GM21786 (cell line): ENCODE measurements around the gene ADGRG3.
"Not testable (repeated sequence)": the region's sequence is repeated elsewhere in the genome, so short reads cannot be mapped to it uniquely, and the experiment has no call there.

Experiments used
- ATAC-seq: cut with Tn5 transposase; IDR thresholded peaks from one replicate; pipeline ENCODE4 v1.9.1; 2021; ENCODE audit not compliant: unreplicated experiment

The ADGRG3 gene

DNA sequence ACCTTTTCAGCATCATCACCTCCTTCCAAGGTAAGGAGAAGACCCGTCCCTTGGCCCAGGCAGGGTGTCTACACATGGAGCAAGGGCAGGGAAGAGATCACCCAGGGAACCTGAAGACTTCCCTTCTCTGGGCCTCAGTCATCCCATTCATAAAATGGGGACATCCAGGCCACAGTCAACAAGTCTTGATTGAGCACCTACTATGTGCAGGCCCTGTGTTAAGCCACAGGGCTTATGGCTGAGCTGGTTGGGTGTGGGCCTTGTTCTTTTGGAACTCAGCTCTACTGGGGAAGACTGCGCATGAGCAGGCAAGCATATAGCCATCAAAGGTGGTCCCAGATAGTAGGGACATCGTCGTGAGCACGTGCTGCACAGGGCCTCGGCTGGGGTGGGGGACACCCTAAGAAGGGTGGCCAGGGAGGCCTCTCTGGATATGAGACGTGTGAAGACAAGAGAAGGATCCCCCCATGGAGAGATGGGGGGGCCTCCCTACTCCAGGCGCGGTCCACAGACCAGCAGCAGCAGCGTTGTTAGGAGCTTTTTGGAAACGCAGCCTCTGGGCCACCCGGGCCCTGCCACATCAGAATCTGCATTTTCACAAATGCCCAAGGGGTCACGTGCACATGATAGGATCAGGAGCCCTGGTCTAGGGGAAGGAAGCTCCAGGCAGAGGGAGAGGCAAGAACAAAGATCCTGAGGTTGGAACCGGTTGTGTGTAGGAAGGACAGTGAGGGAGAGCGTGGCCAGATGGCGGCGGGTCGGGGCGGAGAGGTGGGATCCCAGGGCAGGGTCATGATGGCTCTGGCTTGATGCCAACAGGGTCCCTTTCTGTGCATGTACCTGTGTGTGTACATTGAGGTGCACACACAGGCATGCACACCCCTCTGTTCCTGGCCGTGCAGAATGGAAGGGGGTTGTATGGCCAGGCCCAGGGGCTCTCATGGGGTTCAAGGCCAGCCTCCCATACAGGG lies 5.9 kb upstream of the ADGRG3 start:
- no peak for ATAC-seq

DNA sequence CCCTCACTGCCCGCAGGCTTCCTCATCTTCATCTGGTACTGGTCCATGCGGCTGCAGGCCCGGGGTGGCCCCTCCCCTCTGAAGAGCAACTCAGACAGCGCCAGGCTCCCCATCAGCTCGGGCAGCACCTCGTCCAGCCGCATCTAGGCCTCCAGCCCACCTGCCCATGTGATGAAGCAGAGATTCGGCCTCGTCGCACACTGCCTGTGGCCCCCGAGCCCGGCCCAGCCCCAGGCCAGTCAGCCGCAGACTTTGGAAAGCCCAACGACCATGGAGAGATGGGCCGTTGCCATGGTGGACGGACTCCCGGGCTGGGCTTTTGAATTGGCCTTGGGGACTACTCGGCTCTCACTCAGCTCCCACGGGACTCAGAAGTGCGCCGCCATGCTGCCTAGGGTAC lies 4.7 kb upstream of the ADGRG3 start:
- ATAC-seq, result no peak

DNA sequence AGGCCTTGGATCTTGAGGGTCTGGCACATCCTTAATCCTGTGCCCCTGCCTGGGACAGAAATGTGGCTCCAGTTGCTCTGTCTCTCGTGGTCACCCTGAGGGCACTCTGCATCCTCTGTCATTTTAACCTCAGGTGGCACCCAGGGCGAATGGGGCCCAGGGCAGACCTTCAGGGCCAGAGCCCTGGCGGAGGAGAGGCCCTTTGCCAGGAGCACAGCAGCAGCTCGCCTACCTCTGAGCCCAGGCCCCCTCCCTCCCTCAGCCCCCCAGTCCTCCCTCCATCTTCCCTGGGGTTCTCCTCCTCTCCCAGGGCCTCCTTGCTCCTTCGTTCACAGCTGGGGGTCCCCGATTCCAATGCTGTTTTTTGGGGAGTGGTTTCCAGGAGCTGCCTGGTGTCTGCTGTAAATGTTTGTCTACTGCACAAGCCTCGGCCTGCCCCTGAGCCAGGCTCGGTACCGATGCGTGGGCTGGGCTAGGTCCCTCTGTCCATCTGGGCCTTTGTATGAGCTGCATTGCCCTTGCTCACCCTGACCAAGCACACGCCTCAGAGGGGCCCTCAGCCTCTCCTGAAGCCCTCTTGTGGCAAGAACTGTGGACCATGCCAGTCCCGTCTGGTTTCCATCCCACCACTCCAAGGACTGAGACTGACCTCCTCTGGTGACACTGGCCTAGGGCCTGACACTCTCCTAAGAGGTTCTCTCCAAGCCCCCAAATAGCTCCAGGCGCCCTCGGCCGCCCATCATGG lies 4.0 kb upstream of the ADGRG3 start:
- no peak for ATAC-seq

DNA sequence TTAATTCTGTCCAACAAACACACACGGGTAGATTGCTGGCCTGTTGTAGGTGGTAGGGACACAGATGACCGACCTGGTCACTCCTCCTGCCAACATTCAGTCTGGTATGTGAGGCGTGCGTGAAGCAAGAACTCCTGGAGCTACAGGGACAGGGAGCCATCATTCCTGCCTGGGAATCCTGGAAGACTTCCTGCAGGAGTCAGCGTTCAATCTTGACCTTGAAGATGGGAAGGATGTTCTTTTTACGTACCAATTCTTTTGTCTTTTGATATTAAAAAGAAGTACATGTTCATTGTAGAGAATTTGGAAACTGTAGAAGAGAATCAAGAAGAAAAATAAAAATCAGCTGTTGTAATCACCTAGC lies 3.5 kb upstream of the ADGRG3 start:
- ATAC-seq, result no peak

DNA sequence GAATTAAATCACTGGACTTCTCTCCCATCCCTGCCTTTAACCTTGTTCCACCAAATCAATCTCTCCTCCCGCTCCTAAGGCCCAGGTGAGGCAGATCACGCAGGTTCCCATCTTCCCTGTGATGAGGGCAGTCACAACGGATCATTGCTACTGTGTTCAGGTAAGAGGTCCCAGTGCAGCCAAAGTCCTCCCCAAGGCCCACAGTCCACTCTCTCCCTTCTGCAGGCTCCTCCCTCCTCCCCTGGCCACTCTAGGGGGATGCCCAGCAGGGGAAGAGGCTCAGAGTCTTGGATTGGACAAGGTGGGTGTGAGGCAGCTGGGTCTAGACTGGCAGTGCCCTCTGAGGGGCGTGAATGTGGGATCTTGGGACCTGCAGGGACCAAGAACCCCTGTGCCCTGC lies 2.6 kb upstream of the ADGRG3 start:
- ATAC-seq, result no peak

DNA sequence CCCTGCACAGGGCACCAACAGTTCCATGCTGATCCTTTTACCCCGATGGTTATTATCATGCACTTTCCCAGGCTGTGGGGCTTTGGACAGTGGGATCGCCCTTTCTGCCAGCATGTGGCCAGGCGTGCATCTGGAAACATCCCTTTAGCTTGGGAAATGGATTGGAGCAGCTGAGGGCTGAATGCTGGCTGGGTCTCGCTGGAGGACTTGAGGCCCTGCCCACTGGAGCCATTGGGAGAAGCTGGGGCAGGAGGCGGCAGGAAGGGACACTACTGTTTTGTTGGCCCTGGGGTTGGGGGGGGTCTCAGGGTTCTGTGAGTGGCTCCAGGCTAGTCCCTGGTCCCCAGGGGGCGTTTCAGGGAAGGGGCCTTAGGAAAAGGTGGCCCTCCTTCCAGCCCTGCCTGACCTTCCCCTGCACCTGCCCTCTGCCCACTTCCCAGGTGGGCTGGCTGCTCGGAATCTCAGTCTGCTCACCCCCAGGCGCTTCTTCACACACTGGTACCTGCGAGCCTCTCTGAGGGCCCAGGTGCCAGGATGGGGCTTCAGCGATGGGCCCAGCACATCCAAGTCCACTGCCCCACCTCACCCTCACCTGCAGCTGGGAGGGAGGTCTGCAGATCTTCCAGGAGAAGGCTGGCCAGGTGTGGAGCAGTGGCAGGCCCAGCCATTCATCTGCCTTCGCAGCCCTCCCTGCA lies 1.6 kb upstream of the ADGRG3 start:
- no peak for ATAC-seq

DNA sequence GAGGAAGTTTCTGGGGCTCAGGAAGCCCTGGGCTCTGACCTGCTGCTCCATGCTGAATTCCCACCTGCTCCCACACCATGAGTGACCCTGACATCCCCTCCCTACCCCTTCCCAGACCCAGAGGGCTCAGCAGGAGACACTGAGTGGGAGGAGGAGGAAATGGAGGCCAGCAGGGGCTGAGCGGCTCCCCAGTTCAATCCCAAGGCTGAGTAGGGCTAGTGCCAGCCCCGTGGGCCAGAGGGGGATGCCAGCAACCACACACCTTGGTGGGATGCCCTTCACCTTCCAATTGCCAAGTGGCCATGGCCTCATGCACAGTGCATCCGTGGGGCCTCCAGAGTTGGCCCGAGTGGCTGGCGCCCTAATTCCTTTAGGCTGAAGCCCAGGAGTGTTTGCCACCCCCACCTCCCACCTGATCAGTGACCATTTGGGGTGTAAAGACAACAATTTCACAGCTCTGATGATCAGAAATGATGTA lies 1.0 kb upstream of the ADGRG3 start:
- ATAC-seq, result no peak

DNA sequence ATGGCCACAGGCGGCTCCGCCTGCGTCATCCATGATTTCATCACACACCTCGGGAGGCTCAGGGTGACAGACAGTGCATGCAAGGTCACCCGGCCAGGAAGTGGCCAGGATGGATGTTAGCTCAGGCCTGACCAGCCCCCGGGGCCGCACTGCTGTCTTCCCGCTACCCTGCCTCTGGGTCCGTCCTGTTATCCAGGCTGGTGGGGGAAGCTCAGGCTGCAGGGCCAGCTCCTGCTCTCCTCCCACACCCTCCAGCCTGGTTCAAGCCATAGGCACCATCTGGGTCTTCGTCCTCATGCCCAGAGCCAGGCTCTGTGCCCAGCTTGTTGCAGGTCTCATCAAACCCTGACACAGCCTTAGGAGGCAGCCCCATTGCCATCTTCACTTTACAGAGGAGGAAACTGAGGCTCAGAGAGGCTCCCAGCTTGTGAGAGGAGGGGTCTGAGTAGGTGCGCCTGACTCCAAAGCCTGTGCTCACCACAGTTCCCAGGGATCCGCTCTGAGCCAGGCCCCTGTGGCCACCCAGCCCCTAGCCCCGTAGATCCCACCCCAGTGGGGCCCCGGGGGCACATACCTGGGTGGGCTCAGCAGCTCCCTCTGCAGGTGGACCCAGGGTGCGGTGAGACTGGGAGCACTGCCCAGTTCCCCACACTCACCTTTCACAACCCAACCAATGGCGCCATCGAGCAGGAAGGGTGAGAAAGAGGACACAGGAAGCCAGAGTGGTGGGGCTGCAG lies 412 bp upstream of the ADGRG3 start:
- no peak for ATAC-seq

DNA sequence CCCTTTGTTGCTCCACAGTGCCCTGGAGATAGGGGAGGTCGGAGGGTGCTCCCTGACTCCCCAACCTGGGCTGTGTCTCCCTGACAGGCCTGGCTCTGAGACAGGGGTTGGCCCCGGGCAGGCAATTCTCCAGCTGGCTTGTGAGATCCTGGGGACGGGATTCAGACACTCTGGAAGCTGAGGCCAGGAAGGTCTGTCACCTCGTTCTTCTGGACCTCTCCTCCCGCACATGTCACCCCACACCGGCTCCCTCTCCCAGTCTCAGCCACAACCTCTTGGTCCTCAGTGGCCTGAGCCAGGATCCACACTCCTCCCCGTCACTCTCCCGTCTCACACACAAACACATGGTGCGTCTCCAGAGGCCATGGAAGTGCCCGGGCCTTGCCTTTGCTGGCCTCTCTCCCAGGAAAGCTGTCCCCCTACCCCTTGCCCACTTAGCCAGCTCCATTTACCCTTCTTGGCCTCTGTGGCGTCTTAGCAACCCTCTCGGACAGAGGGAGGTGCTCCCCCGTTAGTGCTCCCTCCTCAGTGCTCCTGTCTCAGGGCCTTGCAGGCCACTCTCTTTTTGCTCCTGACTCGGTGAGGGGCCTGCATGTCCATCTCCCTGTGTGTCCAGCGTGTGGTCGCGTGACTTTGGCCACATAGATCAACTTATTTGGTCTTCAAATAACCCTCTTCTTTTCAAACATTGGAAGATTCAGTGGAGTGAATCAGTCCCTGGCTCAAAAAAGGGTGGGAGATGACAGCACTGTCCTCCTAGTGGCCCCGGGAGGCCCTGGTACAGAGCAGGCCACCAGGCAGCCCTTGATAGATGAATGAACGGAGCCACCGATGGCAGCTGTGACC lies 747 bp downstream of the ADGRG3 start:
- ATAC-seq, result no peak

DNA sequence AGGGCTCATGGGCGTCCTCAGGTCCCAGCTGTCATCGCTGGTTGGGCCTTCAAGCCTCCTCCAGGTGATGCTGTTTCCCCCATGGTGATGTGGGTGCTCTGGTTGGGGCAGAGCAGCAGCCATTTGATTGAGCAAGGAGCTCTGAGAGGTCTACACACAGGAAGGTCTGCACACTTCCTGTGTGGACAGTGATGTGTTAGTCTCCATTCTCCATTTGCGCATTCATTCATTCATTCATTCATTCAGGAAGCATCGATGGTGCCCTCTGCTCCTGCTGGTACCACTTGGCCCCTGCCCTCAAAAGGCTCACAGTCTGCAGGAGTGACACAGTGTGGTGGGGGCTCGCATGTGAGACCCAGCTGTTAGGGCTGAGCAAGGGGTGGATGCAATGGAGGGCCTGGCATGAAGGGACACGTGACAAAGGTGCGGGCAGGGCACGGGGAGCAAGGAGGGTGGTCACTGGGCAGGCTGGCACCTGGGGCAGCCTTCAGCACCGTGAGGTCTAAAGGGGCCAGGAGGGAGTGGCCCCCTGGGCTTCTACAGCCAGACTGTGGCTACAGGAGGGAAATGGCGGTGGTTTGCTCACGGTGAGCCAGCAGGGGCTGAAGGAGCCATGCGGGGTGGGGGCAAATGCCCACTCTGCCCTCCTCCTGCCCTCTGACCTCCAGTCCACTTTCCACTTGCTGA lies 1.5 kb downstream of the ADGRG3 start:
- ATAC-seq, result no peak

DNA sequence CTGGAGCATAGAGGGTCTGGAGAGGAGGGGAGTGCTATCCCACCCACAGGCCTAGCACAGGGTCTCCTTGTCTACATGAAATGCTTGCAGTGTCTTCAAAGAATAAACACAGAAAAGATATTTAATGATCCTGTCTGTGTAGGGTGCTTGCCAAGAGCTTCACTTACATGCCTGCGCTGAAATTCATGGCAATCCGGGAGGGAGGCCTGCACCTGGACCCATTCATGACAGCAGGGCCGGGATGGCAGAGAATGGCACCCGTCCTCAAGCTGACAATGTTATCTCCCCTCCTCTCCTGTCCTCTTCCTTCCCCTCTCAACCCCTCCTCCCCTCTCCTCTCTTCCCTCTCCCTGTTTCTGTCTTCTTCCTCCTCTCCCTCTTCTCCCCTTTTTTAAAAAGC lies 2.1 kb downstream of the ADGRG3 start:
- ATAC-seq, result no peak

DNA sequence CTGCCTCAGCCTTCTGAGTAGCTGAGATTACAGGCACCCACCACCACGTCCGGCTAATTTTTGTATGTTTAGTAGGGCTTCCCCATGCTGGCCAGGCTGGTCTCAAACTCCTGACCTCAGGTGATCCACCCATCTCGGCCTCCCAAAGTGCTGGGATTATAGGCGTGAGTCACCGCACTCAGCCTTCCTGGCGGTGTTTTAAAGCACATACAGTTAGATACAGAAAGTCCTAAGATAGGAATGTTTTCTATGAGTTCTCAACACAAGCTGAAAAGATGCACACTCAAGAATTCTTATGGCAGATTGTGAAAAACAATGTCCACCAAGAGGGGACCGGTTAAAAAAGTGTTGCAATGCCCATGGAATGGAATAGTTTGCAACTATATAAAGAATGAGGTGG lies 3.3 kb downstream of the ADGRG3 start:
- not testable (repeated sequence) for ATAC-seq

DNA sequence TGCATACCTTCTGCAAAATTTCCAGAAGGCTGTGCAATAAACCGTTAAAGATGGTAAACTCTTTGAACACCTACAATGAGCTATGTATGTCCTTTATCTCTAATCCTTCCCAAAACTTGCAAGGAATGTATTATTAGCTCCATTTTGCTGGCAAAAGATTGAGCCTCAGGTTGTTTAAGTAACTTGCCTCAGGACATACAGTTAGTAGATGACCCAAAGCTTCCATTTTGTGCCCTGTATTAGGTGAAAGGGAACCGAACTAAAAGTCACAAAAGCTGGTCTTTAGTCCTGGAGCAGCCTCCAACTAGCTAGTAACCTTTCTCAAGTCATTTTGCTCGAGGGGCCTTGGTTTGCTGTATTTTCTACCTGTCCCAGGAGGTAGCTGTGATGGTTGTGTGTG lies 4.3 kb downstream of the ADGRG3 start:
- no peak for ATAC-seq

DNA sequence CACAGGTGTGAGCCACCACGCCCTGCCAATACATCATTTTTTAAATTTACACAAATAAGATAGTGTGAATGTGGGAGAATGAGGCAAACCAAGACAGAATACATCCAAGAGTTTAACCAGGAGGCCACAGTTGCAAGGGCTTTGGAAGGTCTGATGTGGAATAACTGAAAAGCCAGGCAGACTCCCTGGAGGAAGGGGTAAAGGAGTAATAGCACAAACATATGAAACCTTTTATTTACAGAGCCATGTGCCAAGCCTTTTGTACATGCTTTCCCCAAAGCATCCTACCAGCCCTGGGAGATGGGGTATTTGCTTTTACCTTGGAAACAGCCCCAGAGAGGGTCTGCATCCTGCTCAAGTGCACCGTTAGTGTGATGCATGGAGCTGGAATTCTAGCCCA lies 4.7 kb downstream of the ADGRG3 start:
- no peak for ATAC-seq

DNA sequence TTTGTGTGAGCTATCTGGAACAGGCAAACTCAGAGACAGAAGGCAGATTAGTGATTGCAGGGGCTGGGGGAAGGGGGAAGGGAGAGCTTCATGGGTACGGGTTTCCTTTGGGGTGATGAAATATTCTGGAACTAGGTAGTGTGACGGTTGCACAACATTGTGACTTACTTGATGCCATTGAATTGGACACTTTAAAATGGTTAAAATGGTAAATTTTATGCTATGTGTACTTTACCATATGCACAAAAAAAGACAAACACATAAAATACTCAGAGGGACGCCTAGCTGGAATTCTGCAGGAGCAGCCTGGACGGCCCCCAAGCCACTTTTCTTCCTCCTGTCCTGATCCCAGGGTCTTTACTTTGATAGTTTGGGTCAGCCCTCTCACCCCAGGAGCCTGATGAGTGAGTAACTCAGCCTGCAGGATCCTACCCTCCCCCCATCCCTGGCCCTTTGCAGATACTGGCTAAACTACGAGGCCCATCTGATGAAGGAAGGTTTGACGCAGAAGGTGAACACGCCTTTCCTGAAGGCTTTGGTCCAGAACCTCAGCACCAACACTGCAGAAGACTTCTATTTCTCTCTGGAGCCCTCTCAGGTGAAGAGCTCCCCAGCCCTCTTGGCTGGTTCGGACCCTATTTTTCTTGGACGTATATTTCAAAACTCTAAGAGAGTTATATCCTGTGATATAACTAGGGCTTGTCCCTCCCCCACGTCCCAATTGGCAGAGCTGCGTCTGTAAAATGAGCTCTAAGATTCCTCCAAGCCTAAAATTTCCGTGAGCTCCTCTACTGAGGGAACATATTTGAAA lies 7.8 kb downstream of the ADGRG3 start:
- no peak for ATAC-seq

DNA sequence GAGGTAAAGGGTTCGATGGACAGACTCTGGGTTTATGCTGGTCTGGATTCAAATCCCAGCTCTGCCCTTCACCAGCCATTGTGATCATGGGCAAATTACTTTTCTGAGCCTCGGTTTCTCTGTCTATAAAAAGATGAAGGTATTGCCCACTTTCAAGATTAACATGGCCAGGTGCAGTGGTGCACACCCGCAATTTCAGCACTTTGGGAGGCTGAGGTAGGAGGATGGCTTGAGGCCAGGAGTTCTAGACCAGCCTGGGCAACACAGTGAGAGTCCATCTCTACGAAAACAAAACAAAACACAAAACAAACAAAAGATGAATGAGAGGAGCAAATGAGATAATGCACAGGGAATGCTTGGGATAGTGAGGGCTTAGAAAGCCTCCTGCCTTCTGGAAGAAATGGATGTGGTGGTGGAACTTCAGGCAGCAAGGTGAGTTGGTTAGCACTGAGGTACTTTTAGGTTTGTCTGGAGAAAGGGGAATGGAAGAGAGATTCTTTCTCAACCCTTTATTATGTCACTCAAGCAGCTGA lies 8.5 kb downstream of the ADGRG3 start:
- no peak for ATAC-seq

DNA sequence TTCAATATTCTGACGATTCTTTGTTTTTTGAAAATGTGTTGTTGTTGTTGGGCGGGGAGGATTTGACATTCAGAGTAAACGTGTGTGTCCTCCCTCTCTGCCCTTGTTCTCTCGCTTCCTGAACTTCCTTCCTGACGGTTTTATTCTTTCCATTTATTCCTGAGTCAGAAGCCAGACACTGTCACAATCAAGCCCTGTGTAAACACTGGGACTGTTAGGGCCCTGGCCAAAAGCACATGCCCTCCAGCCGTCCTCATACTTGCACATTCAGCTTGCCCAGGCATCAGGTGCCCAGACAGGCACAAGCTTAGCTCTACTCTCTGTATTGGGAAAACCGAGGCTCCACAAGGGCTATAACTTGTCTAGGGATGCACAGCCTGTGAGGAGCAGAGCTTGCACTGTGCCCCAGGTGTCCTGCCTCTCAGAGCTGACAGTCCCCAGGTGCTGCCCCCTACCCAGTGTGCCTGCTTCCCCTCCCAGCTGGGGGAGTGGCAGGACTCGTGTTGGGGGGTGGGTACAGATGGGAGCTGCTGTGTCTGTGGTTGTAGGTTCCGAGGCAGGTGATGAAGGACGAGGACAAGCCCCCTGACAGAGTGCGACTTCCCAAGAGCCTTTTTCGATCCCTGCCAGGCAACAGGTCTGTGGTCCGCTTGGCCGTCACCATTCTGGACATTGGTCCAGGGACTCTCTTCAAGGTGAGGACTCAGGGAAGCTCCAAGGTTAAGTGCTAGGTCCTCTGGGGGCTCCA lies 9.7 kb downstream of the ADGRG3 start:
- no peak for ATAC-seq

DNA sequence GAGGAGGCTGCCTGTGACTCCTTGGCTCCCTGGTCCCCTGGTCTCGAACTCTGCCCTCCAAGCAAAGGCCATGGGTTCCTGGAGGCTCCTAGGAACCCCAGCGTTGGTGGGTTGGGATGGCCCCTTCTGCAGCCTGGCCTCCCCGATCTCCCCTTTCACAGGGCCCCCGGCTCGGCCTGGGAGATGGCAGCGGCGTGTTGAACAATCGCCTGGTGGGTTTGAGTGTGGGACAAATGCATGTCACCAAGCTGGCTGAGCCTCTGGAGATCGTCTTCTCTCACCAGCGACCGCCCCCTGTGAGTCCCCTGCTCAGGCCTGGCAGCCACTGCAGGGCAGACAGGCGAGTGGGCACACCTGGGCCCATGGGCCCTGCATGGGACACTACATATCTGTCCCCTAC lies 10.9 kb downstream of the ADGRG3 start:
- ATAC-seq, result no peak
